ENCODE data around the gene CEMP1.

The CEMP1 gene

GRCh38 chr16:2518823-2519710, 12.1 kb downstream of the CEMP1 start:
- DNase-seq (ENCODE audit: low spot score), result peak; percentile 54

- no peak for DNase-seq (ENCODE audit: low spot score)
Measured at GRCh38 chr16:2517954-2518605, 13.1 kb downstream of the CEMP1 start.

- DNase-seq (ENCODE audit: low spot score), result peak; percentile 39
Measured at GRCh38 chr16:2516391-2517240, 14.6 kb downstream of the CEMP1 start.

GRCh38 chr16:2515180-2515851, 15.9 kb downstream of the CEMP1 start:
- DNase-seq (ENCODE audit: low spot score), result peak; percentile 78

- peak; percentile 63 for DNase-seq (ENCODE audit: low spot score)
Measured at GRCh38 chr16:2514333-2515179, 16.7 kb downstream of the CEMP1 start.

GRCh38 chr16:2513405-2514332, 17.5 kb downstream of the CEMP1 start, which contains the start of gene ATP6V0C:
TSS of gene ATP6V0C (plus strand) at chr16:2513952. CDS start at chr16:2514104, 152 bp downstream.
- DNase-seq (ENCODE audit: low spot score), result peak; percentile 96

- peak; percentile 43 for DNase-seq (ENCODE audit: low spot score)
Measured at GRCh38 chr16:2512735-2513404, 18.3 kb downstream of the CEMP1 start.

GRCh38 chr16:2511996-2512734, 19.0 kb downstream of the CEMP1 start:
- no peak for DNase-seq (ENCODE audit: low spot score)

GRCh38 chr16:2511128-2511800, 19.9 kb downstream of the CEMP1 start:
- DNase-seq (ENCODE audit: low spot score), result no peak

GRCh38 chr16:2508722-2509400, 22.3 kb downstream of the CEMP1 start:
- DNase-seq (ENCODE audit: low spot score), result no peak

GRCh38 chr16:2507665-2508064, 23.5 kb downstream of the CEMP1 start:
- DNase-seq (ENCODE audit: low spot score), result no peak

GRCh38 chr16:2507052-2507659, 24.1 kb downstream of the CEMP1 start:
- DNase-seq (ENCODE audit: low spot score), result no peak

- DNase-seq (ENCODE audit: low spot score), result no peak
Measured at GRCh38 chr16:2505695-2506094, 25.5 kb downstream of the CEMP1 start.

- no peak for DNase-seq (ENCODE audit: low spot score)
Measured at GRCh38 chr16:2501946-2502895, 29.0 kb downstream of the CEMP1 start.

- DNase-seq (ENCODE audit: low spot score), result peak; percentile 79
Measured at GRCh38 chr16:2500918-2501750, 30.1 kb downstream of the CEMP1 start.

All from hematopoietic multipotent progenitor cell treated with erythropoietin and hydrocortisone succinate and interleukin-3 and kit ligand, for 17 days (in vitro differentiated cells).